GM12801 (cell line): ENCODE data around the gene OXSM.

Source experiments
- CTCF ChIP-seq: IDR thresholded peaks from one replicate; pipeline ENCODE4 v1.5.1; 2011; ENCODE audit warnings: control low read depth; ENCODE audit not compliant: insufficient read length; ENCODE audit errors: extremely low read depth

The OXSM gene

GRCh38 chr3:25789596-25790556 lies at the start of gene OXSM:
Gene OXSM, plus strand, starts transcription at chr3:25790090. Its CDS starts 931 bp downstream, at chr3:25791021.
- no peak for TF ChIP-seq CTCF

GRCh38 chr3:25744470-25744869 lies 45.4 kb upstream of the OXSM start:
- no peak for TF ChIP-seq CTCF

DNA sequence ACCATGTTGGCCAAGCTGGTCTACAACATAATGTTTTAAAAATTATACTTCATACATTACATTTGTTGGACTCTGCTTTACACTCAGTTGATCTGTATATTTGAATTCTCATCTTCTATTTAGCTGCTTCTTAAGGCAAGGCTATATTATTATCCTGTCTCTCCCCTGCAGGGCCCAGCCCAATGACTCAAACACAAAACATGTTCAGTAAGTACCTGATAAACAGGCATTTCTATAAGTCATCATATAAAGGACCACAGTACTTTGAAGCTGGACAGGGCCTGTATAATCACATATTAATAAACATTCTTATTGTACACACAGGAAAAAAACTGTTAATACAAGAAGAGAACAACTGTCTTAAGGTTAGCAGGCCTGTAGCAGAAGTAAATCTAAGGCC lies 42.9 kb upstream of the OXSM start:
- no peak for TF ChIP-seq CTCF

GRCh38 chr3:25748189-25748588 lies 41.7 kb upstream of the OXSM start:
- TF ChIP-seq CTCF, result no peak

GRCh38 chr3:25749031-25749581 lies 40.8 kb upstream of the OXSM start:
- TF ChIP-seq CTCF, result no peak

DNA sequence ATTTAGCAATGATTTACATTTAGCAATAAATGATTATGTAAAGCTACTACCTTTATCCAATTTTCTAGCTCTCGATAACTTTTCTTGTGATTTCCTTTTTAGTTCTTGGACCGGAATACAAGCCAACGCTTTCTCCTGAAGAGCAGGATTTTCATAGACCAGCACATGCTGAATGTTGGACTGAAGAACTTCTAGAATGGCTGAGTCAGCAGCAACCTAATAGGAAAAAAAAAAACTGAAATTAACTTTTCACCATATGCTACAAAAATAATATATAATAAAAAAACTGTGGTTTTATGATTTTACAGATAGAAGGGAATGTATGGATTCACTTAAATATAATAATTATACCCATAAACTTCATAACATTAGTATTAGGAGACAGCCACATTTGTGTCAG lies 38.8 kb upstream of the OXSM start:
- no peak for TF ChIP-seq CTCF

DNA sequence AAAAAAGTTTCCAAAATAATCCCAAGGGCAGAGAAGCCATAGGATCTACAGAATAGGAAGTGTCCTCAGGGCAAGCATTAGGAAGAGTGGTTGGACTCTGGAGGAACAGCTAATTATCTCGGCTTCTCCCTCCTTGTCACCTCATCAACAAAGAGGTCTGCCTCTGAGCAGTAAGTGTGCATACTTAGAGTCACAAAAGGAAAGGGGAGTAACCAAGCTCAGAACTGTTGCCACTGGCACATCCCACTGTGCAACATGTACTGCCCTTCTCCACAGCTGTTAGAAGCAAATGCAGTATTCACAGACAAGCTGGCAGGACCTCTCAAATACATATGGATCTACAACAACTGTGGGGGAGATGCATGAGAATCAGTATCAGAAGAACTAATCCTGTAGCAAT lies 38.2 kb upstream of the OXSM start:
- no peak for TF ChIP-seq CTCF
